Skin of body (tissue), 2 donors: ENCODE data around the gene NHERF2. TPM values are rescaled to one million over a fixed set of nuclear protein-coding genes. Genes with fewer than 3 reads are reported as not detected.

Experiments
- DNase-seq: peaks from one replicate; lab custom pipeline; 2025; lab: John Stamatoyannopoulos, UW
- total RNA-seq: library from RNA; depleted of rRNA; stranded (reverse); fragments of >200 nt; gene quantifications from one replicate; pipeline ENCODE4 v1.2.3, GENCODE V29; 2014

NHERF2 gene
- total RNA-seq, 1 donor from 2014 or later: 20.1 TPM

- no peak for DNase-seq
Observed at GRCh38 chr16:1990351-1991134, 36.2 kb upstream of the NHERF2 start.

- DNase-seq: no peak
Observed at GRCh38 chr16:1991135-1991551, 35.6 kb upstream of the NHERF2 start.

GRCh38 chr16:1991588-1991947 is 35.1 kb upstream of the NHERF2 start:
- DNase-seq: no peak

GRCh38 chr16:1991948-1992703 is 34.6 kb upstream of the NHERF2 start:
- peak; percentile 78 for DNase-seq

- DNase-seq: no peak
Observed at GRCh38 chr16:1992704-1993317, 33.9 kb upstream of the NHERF2 start.

GRCh38 chr16:1993731-1994131 is 33.0 kb upstream of the NHERF2 start:
- DNase-seq: no peak

- peak; percentile 39 for DNase-seq
Observed at GRCh38 chr16:1997494-1998359, 29.0 kb upstream of the NHERF2 start.

GRCh38 chr16:1998360-1998835 is 28.3 kb upstream of the NHERF2 start:
- no peak for DNase-seq

- DNase-seq: no peak
Observed at GRCh38 chr16:1998852-1999801, 27.6 kb upstream of the NHERF2 start.

- no peak for DNase-seq
Observed at GRCh38 chr16:1999866-2000514, 26.7 kb upstream of the NHERF2 start.

GRCh38 chr16:2001035-2001434 is 25.7 kb upstream of the NHERF2 start:
- DNase-seq: no peak

- DNase-seq: no peak
Observed at GRCh38 chr16:2001456-2002355, 25.0 kb upstream of the NHERF2 start.

- no peak for DNase-seq
Observed at GRCh38 chr16:2002406-2003230, 24.1 kb upstream of the NHERF2 start.

- no peak for DNase-seq
Observed at GRCh38 chr16:2003231-2003826, 23.4 kb upstream of the NHERF2 start.

GRCh38 chr16:2003827-2004641 is 22.7 kb upstream of the NHERF2 start:
- peak; percentile 26 for DNase-seq

GRCh38 chr16:2004795-2005517 is 21.7 kb upstream of the NHERF2 start:
- DNase-seq: no peak
